GM21367 (cell line): ENCODE results near the gene FOXM1.

Experiments
- ATAC-seq: cut with Tn5 transposase; IDR thresholded peaks from one replicate; pipeline ENCODE4 v1.9.1; 2021; ENCODE audit not compliant: unreplicated experiment

FOXM1 gene, protein sequence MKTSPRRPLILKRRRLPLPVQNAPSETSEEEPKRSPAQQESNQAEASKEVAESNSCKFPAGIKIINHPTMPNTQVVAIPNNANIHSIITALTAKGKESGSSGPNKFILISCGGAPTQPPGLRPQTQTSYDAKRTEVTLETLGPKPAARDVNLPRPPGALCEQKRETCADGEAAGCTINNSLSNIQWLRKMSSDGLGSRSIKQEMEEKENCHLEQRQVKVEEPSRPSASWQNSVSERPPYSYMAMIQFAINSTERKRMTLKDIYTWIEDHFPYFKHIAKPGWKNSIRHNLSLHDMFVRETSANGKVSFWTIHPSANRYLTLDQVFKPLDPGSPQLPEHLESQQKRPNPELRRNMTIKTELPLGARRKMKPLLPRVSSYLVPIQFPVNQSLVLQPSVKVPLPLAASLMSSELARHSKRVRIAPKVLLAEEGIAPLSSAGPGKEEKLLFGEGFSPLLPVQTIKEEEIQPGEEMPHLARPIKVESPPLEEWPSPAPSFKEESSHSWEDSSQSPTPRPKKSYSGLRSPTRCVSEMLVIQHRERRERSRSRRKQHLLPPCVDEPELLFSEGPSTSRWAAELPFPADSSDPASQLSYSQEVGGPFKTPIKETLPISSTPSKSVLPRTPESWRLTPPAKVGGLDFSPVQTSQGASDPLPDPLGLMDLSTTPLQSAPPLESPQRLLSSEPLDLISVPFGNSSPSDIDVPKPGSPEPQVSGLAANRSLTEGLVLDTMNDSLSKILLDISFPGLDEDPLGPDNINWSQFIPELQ

GRCh38 chr12:2877047-2877952, at the start of gene FOXM1, which contains the start of gene RHNO1:
FOXM1 (minus strand) TSS chr12:2877174; CDS start chr12:2874478, 2,696 bp downstream.
RHNO1 (plus strand) TSS chr12:2877223; CDS start chr12:2885367, 8,144 bp downstream.
- peak; percentile 72 for ATAC-seq

- ATAC-seq: no peak
These were observed 48.5 kb upstream of the FOXM1 start for GRCh38 chr12:2925322-2925995.

DNA sequence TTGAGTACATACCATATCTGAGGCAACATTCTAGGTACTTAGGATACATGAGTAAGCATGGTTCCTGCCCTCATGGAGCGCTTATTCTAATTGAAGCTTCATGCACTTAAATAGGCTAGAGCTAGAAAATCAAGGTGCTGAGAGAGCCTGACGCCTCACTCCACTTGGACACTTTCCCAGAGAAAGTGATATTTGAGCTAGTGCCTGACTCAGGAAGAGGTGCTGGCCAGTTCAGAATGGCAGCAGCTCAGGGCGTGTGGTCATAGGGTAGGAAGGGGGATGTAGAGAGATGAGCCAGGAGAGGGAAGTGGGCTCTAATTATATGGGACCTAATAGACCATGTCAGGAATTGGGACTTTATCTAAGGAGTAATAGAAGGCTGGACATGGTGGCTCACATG, 47.0 kb upstream of the FOXM1 start:
- ATAC-seq: no peak

- ATAC-seq: no peak
These were observed 46.1 kb upstream of the FOXM1 start for GRCh38 chr12:2923057-2923456.

DNA sequence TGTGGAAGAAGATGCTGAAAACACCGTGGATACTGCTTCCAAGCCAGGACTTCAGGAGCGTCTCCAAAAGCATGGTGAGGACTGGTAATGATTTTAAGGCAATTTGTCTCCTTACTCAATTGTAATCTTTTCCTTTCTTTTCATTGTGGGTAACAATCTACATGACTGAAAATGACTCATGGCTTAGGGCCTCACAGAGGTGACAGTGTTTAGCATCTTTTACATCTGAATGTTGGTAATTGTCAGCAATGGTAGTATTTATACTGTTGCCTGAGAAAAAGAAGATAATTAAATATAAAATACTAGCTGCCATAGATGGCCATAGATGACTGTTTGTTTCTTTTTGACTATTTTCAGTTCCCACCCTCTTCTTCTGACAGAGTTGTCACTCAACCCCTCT, 45.4 kb upstream of the FOXM1 start:
- ATAC-seq: no peak

DNA sequence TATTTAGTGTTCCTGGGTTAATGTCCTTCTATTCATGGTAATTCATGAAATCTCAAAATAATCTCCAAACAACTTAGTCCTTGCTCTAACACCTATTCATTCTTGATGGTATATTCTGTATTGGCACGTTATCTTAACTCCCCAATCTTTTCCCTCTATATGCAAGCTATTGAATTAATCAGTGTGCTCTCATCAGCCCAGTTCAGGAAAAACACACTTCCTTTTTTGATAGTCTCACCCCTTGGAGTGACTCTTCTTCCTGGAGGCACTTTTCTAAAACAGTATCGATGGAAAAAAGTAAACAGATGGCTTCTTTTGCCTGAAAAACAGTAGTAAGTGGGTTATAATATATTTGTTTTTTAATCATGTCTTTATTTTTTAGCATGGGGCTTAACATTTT, 42.3 kb upstream of the FOXM1 start:
- no peak for ATAC-seq

- no peak for ATAC-seq
These were observed 35.2 kb upstream of the FOXM1 start for GRCh38 chr12:2912216-2912575.

DNA sequence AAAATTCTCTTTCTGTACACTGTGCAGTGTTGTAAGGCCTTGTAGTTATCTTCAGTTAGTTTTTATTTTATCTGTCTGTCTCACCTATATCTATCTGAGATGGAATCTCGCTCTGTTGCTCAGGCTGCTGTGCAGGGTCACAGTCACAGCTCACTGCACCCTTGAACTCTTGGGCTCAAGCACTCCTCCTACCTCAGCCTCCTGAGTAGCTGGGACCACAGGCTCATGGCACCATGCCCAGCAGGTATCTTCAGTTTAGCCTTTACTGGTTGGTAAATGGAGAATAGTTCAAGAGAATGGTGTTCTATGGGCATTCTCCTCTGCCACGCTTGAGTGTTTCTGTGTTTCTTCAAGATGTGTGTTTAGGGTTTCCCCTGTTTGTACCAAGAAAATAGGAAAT, 27.3 kb upstream of the FOXM1 start:
- no peak for ATAC-seq

DNA sequence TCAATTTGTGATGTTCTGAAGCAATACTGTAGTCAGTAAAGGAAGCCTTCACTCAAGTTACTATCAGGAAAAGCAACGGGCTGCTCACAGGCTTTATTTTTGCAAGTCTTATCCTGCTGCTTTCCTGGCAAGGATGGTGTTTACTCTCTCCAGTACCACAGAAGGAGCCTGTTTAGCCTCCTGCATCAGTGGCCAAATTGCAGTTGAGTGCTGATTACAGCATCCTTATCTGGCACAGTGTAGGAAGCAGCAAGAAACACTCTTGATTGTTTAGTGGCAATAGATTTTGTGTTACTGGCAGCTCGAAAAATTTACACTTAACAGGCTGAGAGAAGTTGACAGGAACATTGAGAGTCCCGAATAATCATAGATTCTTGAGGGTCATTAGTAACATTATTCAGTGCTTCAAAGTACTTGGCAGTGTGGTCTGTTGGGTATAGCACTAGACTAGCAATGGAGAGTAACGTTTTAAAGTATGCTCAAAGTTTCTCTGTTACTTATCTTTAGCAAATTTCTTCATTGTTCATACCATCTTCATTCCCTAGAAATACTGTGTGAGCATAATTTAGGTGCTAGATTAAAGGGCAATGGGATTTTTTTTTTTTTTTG, 25.4 kb upstream of the FOXM1 start:
- no peak for ATAC-seq

DNA sequence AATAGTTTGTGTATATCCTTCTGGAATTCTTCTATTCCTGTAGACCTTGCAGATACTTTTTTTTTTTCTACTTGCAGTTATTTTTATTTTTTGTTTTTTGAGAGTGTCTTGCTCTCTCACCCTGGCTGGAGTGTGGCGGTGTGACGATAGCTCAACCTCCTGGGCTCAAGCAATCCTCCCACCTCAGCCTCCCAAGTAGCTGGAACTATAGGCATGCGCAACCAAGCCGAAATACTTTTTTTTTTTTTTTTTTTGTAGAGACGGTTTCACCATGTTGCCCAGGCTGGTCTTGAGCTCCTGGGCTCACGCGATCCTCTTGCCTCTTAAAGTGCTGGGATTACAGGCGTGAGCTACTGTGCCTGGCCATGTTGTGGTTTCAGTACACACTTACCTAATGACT, 23.7 kb upstream of the FOXM1 start:
- ATAC-seq: no peak

DNA sequence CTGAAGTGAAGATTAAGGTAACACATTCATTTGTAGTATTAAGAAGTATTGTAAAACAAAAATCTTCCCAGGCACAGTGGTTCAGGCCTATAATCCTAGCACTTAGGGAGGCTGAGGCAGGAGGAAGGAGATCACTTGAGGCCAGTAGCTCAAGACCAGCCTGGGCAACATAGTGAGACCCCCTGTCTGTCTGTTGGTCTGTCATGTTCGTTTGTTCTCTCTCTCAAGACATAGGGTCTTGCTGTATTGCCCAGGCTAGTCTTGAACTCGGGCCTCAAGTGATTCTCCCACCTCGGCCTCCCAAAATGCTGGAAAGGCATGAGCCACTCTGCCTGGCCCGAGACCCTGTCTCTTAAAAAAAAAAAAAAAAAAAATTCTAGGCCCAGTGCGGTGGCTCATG, 20.4 kb upstream of the FOXM1 start:
- ATAC-seq: no peak

DNA sequence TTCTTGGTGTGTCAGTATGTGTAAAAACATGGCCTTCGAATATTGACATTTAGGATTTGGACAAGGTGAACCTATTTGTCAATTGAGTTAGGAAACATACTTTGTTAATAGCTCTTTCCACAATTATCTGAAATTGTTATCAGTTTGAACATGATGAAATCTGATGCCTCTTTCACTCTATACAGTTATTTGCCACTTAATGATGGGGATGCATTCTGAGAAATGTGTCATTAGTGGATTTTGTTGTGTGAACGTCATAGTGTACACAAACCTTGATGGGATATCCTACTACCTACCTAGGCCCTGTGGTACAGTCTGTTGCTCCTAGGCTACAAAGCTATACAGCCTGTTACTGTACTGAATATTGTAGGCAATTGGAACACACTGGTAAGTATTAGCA, 18.5 kb upstream of the FOXM1 start:
- ATAC-seq: no peak

GRCh38 chr12:2895051-2895451, 18.1 kb upstream of the FOXM1 start:
- no peak for ATAC-seq

DNA sequence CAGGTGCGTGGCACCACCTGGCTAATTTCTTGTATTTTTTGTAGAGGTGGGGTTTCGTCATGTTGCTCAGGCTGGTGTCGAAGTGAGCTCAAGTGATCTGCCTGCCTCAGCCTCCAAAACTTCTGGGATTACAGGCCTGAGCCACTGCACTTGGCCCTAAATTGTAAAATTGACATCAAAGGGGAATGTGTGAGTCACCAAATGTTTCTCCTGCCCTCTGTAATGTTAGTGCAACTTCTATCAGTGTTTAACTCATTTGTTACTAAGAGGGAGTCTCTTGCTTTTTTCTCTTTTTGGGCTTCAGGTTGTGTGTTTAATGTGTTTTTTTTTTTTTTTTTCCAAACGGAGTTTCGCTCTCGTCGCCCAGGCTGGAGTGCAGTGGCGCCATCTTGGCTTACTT, 16.0 kb upstream of the FOXM1 start:
- no peak for ATAC-seq

- ATAC-seq: no peak
These were observed 15.3 kb upstream of the FOXM1 start for GRCh38 chr12:2892246-2892645.

GRCh38 chr12:2891240-2892053, 14.5 kb upstream of the FOXM1 start:
- peak; percentile 7 for ATAC-seq

DNA sequence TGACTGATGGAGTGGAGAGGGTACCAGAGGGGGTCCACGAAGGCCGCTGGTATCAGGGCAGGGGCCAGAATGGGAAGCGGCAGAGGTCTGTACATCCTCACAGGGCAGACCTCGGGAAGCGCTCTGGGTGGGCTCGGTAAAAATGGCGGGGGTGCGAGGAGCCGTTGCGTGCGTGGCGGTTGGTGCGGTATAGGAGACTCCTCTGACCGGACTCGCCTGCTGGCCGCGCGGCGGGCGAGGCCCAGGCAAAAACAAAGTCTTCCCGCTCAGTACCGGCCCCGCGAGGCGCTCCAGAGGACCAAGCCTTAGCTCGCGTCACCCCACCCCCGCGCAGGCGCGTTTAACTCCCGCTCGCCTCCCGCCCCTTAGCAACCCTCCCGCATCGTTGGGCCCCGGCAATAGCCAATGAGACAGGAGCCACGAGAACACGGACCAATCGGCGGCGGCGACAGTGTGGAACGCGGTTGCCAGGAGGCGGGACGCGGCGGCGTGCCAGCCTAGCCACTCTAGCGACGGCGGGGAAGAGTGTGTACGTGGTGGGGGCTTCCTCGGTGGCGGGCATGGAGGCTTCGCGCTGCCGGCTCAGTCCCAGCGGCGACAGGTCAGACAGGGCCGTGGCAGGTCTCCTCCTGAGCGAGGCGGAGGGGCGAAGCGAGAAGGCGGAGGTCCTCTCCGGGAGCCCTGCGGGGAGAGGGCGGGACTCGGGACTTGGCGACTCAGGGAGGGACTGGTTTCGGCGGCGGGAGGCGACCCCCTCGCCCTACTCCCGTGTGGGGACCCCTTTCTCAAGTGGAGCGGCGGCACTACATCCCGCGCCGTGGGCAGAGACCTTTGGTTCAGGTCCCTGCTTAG, 13.6 kb upstream of the FOXM1 start, which contains the start of gene TULP3:
Gene TULP3 (plus strand): TSS at position 504 of the 852 bp plus-strand sequence. CDS start 57 bp downstream, at position 561.
- ATAC-seq: peak; percentile 92

DNA sequence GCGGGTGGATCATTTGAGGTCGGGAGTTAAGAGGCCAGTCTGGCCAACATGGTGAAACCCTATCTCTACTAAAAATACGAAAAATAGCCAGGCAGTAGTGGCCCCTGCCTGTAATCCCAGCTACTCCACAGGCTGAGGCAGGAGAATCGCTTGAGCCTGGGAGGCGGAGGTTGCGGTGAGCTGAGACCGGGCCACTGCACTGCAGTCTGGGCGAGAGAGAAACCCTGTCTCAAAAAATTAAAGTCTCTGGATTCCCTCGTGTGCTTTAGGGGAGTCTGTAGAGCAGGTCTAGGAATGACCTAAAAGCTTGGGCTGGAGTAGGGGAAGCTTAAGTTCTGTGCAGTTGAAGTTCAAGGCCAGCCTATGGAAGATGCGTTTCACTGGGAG, 13.0 kb upstream of the FOXM1 start:
- no peak for ATAC-seq
